ENCODE data around the gene COL6A1. TPM values are rescaled to one million over a fixed set of nuclear protein-coding genes. Genes with fewer than 3 reads are reported as not detected.

Gene COL6A1
- total RNA-seq, 3 donors from 2014 or later, result 45.0 to 663 (median 114) TPM

DNA sequence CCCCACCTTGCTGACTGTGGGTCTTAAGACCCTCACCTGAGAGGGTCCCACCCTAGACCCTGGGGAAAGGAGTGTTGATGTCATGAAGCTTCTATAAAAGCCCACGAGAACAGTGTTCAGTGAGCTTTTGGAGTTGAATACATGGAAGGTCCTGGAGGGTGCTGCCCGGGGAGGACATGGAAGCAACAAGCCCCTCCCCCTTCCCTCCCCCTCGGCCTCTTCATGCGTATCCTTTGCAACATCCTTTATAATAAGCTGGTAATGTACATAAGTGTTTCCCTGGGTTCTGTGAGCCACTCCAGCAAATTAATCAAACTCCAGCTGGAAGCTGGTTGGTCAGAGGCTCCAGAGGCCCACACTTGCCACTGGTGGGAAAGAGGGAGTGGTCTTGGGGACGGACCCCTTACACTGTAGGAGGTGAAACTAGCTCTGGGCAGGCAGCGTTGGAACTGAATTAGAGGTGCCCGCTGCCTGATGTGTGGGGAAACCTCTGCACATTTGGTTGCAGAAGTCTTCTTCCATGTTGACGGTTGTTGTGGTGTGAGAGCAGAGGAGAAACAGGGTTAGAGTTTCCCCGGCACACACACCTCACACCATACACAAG lies 14.7 kb upstream of the COL6A1 start:
- no peaks in the 10 kb centered on the region for H3K4me1 ChIP-seq (ENCODE audit: low read depth)
- TF ChIP-seq, protein P1, sequence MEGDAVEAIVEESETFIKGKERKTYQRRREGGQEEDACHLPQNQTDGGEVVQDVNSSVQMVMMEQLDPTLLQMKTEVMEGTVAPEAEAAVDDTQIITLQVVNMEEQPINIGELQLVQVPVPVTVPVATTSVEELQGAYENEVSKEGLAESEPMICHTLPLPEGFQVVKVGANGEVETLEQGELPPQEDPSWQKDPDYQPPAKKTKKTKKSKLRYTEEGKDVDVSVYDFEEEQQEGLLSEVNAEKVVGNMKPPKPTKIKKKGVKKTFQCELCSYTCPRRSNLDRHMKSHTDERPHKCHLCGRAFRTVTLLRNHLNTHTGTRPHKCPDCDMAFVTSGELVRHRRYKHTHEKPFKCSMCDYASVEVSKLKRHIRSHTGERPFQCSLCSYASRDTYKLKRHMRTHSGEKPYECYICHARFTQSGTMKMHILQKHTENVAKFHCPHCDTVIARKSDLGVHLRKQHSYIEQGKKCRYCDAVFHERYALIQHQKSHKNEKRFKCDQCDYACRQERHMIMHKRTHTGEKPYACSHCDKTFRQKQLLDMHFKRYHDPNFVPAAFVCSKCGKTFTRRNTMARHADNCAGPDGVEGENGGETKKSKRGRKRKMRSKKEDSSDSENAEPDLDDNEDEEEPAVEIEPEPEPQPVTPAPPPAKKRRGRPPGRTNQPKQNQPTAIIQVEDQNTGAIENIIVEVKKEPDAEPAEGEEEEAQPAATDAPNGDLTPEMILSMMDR (IDR thresholded peaks at IDR 0.05), result no peak
- no peaks in the 10 kb centered on the region for H3K36me3 ChIP-seq (ENCODE audit: low read depth)
- intact Hi-C loops (cut with DNase I, micrococcal nuclease), result no loop called here
- H3K4me3 ChIP-seq, result no peak overlapping the region
- ATAC-seq (no peak), DNase-seq (no peak)
- peaks cover 2% of the 10 kb centered on the region for H3K9me3 ChIP-seq

DNA sequence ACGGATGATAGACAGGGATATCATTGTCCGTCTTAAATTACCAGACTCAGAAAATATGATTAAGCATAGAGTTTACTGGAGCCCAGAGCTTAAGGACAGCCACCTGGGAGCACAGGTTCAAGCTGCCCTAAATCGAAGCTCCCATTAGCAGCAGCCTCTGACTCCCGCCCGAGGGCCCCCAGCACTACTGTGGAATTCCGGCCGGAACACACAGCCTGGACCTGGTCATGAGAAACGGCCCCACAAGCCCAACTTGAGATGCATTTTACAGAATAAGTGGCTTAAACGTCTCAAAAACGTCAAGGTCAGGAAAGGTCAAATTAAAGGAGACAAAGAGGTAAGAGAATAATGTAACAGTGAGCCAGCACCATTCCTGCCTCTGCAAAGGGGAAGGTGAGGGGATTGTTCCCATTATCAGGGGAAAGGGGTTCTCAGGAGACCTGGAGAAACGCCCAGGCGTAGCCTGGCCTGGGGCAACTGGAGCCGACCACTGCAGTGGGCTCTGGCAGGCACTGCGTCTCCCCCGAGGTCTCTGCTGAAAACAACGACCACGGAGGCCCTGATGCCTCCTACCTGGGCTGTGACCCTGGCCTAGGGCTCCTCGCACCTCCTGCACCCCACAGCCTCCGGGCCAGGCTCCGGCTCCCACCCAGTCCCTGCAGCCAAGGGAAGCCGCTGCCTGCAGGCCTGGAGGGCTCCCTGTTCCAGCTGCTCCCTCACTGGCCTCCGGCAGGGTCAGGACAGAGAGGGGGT lies 11.5 kb upstream of the COL6A1 start:
- TF ChIP-seq, protein P1 (IDR thresholded peaks at IDR 0.05), result no peak
- intact Hi-C loops (cut with DNase I, micrococcal nuclease), result no loop called here
- no peak overlapping the region for H3K4me3 ChIP-seq
- no peaks in the 10 kb centered on the region for H3K36me3 ChIP-seq (ENCODE audit: low read depth)
- H3K4me1 ChIP-seq (ENCODE audit: low read depth), result peaks cover 16% of the 10 kb centered on the region
- no peak for DNase-seq
- H3K9me3 ChIP-seq, result no peaks in the 10 kb centered on the region
- no peak for ATAC-seq

- TF ChIP-seq, protein P1 (IDR thresholded peaks at IDR 0.05), result peak; percentile 77
- Histone ChIP-seq H3K4me3 (no peak overlapping the region), H3K36me3 (ENCODE audit: low read depth) (no peaks in the 10 kb centered on the region), H3K9me3 (no peaks in the 10 kb centered on the region), H3K4me1 (ENCODE audit: low read depth) (peaks cover 19% of the 10 kb centered on the region)
- peak; percentile 60 for ATAC-seq
- peak; percentile 55 to 68 (median 65) for DNase-seq
- intact Hi-C loops (cut with DNase I, micrococcal nuclease), result no loop called here
These were observed 10.6 kb upstream of the COL6A1 start for GRCh38 chr21:45970674-45971615.

GRCh38 chr21:45971616-45972352 lies 9.8 kb upstream of the COL6A1 start:
- peak in 1 of 3 donors; percentile 57 for DNase-seq
- TF ChIP-seq, protein P1 (IDR thresholded peaks at IDR 0.05), result no peak
- intact Hi-C loops (cut with DNase I, micrococcal nuclease), result no loop called here
- Histone ChIP-seq H3K9me3 (no peaks in the 10 kb centered on the region), H3K4me3 (no peak overlapping the region), H3K36me3 (ENCODE audit: low read depth) (no peaks in the 10 kb centered on the region), H3K4me1 (ENCODE audit: low read depth) (peaks cover 19% of the 10 kb centered on the region)
- ATAC-seq, result peak; percentile 11

DNA sequence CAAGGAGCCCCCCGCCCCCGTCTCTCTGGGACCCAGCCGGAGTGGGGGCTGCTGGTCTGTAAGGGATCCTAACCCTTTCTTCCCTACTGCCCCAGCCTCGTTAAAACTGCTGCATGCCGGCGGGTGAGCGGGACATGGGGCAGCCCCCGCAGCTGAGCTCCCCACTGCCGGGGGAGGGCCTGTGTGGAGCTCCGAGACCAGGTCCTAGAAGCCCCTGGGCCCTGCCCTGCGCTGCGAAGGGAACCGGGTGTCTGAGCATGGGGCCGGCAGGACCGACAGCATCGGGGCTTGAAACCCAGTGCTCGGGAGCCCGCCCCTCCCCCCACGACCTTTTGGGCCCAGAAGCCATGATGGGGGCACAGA lies 9.2 kb upstream of the COL6A1 start:
- DNase-seq (peak in 1 of 3 donors; percentile 52), ATAC-seq (no peak)
- TF ChIP-seq, protein P1 (IDR thresholded peaks at IDR 0.05), result no peak
- intact Hi-C loops (cut with DNase I, micrococcal nuclease), result no loop called here
- H3K36me3 ChIP-seq (ENCODE audit: low read depth), result no peaks in the 10 kb centered on the region
- H3K9me3 ChIP-seq, result no peaks in the 10 kb centered on the region
- H3K4me1 ChIP-seq (ENCODE audit: low read depth), result peaks cover 19% of the 10 kb centered on the region
- H3K4me3 ChIP-seq, result no peak overlapping the region
